ENCODE data around the gene TPST2.

Gene TPST2

DNA sequence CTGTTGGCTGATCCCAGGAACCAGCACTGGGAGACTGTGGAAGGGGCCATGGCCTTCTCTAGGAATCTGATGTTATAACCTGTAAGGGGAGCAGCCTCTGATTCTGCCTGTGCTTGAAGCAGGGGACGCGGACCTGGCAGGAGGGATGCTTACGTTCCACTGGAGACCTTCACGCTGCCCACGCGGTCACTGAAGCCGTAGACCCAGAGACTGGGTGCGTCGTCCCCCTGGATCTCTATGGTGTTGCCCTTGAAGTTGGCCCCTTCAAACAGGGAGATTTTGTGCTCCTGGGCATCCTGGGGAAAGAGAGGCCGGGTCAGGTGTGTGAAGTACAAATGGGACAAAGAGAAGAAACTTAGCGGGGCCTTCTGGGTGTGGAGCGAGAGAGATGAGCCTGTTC, 11.8 kb upstream of the TPST2 start:
- no peak for DNase-seq (ENCODE audit: extremely low read depth, low read depth)

DNA sequence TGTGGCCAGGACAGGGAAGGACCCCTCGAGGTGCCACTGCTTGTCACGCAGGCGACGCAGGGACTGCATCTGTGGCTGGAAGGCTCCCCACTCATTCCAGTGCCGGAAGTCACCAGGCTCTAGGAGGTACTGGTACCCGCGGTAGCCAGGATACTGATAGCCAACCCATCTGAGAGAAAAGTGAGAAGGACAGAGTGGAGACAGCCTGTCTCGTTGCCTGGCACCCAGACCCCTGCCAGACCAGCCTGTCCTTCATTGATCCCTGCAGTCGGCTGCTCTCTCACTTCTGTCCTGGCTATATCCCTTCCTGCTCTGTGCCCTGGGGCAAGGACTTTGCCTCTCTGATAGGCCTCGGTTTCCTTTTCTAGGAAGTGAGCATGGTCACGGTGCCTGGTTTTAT, 9.6 kb upstream of the TPST2 start:
- no peak for DNase-seq (ENCODE audit: extremely low read depth, low read depth)
- TF ChIP-seq, protein P1, sequence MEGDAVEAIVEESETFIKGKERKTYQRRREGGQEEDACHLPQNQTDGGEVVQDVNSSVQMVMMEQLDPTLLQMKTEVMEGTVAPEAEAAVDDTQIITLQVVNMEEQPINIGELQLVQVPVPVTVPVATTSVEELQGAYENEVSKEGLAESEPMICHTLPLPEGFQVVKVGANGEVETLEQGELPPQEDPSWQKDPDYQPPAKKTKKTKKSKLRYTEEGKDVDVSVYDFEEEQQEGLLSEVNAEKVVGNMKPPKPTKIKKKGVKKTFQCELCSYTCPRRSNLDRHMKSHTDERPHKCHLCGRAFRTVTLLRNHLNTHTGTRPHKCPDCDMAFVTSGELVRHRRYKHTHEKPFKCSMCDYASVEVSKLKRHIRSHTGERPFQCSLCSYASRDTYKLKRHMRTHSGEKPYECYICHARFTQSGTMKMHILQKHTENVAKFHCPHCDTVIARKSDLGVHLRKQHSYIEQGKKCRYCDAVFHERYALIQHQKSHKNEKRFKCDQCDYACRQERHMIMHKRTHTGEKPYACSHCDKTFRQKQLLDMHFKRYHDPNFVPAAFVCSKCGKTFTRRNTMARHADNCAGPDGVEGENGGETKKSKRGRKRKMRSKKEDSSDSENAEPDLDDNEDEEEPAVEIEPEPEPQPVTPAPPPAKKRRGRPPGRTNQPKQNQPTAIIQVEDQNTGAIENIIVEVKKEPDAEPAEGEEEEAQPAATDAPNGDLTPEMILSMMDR (IDR thresholded peaks at IDR 0.05; ENCODE audit: low read depth, low read length): no peak

More for the DNA sequence above, 11.8 kb upstream of the TPST2 start:
- TF ChIP-seq, protein P1 (IDR thresholded peaks at IDR 0.05; ENCODE audit: low read depth, low read length): no peak

DNA sequence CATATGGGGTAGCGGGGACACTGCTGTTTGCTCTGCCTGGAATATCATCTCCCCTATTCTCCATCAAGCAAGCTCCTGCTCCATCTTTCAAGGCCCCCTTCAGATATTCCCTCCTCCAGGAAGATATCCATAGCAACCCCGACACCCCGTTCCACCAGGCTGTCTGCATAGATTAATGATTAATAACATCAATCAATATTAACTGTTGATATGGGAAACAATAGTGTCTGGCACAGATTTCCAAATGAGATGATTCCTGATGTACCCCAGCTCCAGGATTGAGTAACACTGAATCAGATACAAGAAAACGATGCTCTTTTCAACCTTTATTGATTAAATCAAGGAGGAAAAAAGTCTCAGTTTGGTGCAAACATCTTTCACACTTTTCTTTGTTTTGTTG, 7.5 kb upstream of the TPST2 start:
- no peak for DNase-seq (ENCODE audit: extremely low read depth, low read depth)
- TF ChIP-seq, protein P1 (IDR thresholded peaks at IDR 0.05; ENCODE audit: low read depth, low read length): no peak

DNA sequence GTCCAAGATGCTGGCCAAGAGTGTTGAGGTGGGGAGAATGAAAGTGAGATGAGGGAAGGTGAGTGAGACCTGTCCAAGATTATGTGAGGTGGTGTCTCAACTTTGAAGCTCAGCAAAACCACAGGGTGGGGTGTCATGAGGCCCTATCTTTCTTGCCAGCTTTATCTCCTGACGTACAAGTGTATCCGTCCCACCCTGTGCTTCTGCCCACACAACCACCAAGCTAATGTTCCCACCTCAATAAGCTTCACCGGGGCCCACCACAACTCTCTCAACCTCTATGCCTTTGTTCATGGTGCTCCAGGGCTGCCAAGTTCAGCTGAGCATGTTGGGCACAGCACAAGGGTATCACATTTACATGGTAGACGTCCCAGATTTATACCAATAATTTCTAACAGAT, 7.1 kb upstream of the TPST2 start:
- no peak for DNase-seq (ENCODE audit: extremely low read depth, low read depth)
- TF ChIP-seq, protein P1 (IDR thresholded peaks at IDR 0.05; ENCODE audit: low read depth, low read length): no peak

DNA sequence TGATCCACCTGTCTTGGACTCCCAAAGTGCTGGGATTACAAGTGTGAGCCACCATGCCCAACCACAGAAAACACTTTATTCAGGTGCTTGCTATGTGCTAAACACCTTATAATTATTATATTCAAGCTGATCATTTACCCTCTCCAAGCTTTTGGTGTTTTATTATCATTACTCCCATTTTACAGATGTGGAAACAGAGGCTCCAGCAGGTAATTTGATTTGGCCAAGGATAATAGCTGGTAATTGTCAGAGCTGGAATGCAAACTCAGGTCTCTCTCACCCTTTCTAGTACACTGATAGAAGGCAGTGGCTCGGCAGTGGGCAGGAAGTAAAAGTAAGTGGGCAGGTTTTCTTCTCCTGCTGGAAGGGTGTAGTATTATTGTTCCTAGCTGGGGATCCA, 3.8 kb upstream of the TPST2 start:
- TF ChIP-seq, protein P1 (IDR thresholded peaks at IDR 0.05; ENCODE audit: low read depth, low read length): no peak
- no peak for DNase-seq (ENCODE audit: extremely low read depth, low read depth)

DNA sequence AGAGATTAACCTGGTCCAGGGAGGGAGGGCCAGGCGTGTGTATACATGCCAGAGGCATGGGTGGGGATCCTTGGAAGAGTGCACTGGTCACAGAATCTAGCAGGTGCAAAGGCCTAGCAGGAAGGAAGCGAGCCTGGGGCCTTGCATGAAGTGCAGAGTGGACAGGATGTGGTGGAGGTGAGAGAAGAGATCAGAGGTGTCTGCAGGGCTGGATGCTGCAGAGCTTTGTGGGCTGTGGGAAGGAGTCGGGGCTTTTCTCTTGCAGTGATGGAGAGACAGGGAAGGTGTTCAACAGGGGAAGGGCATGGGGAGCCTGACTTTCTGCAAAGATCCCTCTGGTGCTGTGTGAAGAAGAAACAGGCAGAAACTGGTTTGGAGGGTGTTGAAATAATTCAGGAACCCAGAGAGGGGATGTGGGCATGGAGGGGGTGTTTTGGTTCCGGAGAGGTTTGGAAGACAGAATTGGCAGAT, 2.5 kb upstream of the TPST2 start:
- TF ChIP-seq, protein P1 (IDR thresholded peaks at IDR 0.05; ENCODE audit: low read depth, low read length): no peak
- DNase-seq (ENCODE audit: extremely low read depth, low read depth): no peak

DNA sequence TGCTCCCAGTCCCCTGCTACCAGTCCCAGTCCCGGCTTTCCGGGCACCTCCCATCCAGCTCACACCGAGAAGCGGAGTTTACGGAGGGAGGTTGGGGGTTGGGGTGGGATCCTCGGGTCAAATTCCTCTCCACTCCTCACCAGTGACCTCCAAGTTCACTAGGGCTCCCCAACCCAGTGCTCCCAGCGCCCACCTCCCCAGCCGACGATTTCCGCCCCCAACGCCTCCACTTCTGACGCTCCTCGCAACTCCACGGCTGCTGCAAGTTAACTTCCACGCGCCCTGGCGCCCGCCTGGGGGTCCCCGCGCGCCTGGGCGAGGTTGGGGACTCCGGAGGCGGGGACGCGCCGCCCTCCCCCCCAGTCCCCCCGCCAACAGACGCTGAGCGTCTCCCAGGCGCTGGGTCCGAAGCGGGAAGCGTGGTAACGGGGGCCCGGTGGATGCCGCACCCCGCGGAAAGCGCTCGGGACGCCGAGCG, 526 bp downstream of the TPST2 start:
- TF ChIP-seq, protein P1 (IDR thresholded peaks at IDR 0.05; ENCODE audit: low read depth, low read length): no peak
- DNase-seq (ENCODE audit: extremely low read depth, low read depth): no peak
